Uterus (tissue), 4 donors: ENCODE data around the gene CNFN. TPM values are rescaled to one million over a fixed set of nuclear protein-coding genes. Genes with fewer than 3 reads are reported as not detected.
A peak's percentile ranks its signal among the peaks of the same experiment; 100 is the strongest.

Experiments used
- DNase-seq, 2 donors: peaks; one replicate each; pipeline ENCODE4 v3.0.0-alpha.2; 2019 to 2020
- H3K27ac ChIP-seq, 2 donors: fragments of 200-600 bp; sonication (generic); 1 replicate in 1 of 2; 2 replicates in 1 of 2; pipeline ENCODE4 v1.5.1; 2016 to 2018
- H3K27me3 ChIP-seq, 2 donors: fragments of 200-600 bp; sonication (generic); one replicate each; pipeline ENCODE4 v1.5.1; 2018 to 2019; ENCODE audit warnings: control low read depth in 1 of 2
- H3K36me3 ChIP-seq, 2 donors: fragments of 200-600 bp; sonication (generic); one replicate each; pipeline ENCODE4 v1.5.1; 2019; ENCODE audit warnings: control low read depth in 1 of 2
- H3K4me1 ChIP-seq, 2 donors: fragments of 200-600 bp; sonication (generic); one replicate each; pipeline ENCODE4 v1.5.1; 2018 to 2019; ENCODE audit warnings: control low read depth in 1 of 2
- H3K4me3 ChIP-seq, 2 donors: fragments of 200-600 bp; sonication (generic); 1 replicate in 1 of 2; 2 replicates in 1 of 2; pipeline ENCODE4 v1.5.1; 2018 to 2019; ENCODE audit warnings: mild to moderate bottlenecking in 1 of 2
- H3K9me3 ChIP-seq, 2 donors: fragments of 200-600 bp; sonication (generic); one replicate each; pipeline ENCODE4 v1.5.1; 2019; ENCODE audit warnings: control low read depth in 1 of 2
- POLR2A ChIP-seq, 2 donors: fragments of 450-650 bp; IDR thresholded peaks; one replicate each; pipeline ENCODE4 v1.6.1; 2016; ENCODE audit warnings: antibody characterized with exemption in 2 of 2, mild to moderate bottlenecking in 1 of 2, moderate library complexity in 1 of 2
- intact Hi-C: fragments of 100-400 bp; cut with DNase I; formaldehyde crosslinking; loops from one replicate; pipeline ENCODE4 v1.15.1; 2023; ENCODE audit warnings: low total_unique reads
- total RNA-seq, 4 donors: library from RNA; depleted of rRNA in 3 of 4; stranded (reverse); fragments of >200 nt in 3 of 4; gene quantifications; one replicate each; pipeline versions ENCODE4 v1.1.0 to v1.2.4, GENCODE V29; 2014 to 2023
- TF ChIP-seq, protein P1 (sequence below), 4 experiments: fragments of 200-600 bp in 2 of 4; fragments of 450-650 bp in 2 of 4; sonication (generic) in 2 of 4; IDR thresholded peaks; one replicate each; pipeline ENCODE4 v1.5.1; 2016 to 2019; ENCODE audit warnings: antibody characterized with exemption in 4 of 4, mild to moderate bottlenecking in 2 of 4, moderate library complexity in 1 of 4
- donor health status: DM: yes; HTN: yes; CAD: no.

CNFN gene
- total RNA-seq, 4 donors from 2014 or later = 2.6 TPM; not detected in 3

DNA sequence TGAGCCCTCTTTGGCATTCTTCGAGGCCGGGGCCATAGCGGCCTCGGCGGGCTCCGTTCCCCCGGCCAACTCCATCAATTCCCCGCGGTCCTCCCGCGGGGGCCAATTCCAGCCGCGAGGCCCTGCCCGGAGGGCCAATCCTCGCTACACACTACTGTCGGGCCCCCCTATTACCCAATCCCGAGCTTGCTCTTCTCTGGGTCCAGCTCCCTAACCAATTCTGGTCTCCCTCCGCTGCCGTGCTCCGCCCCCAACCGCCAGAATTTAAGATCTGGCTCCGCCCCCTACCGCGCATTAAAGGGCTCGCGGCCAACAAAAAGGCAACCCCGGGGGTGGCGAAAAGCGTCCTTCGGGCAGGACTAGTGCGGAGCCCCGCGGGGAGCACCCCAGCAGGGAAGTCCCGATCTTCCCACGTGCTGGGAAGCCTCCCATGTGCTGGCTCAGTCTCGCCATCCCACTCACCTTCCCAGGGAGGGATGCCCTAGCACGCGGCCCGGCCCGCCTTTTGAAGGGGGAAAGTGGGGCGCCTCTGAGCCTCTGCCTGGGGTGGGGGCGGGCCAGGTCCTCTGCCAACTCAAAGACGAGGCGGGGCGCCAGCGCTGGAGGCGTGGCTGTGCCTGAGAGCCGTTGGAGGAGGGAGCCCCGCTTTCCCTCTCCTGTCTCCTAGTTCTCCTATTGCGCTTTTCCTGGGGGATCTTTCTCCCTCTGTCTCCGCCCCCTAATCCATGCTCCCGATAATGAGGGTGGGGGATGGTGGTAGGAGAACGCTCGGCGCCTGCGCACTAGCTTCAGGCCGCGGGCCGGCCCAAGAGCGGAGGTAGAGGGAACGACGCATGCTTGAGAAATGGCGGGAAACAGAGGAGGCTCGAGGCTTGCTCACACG, 33.6 kb upstream of the CNFN start:
- H3K4me3 ChIP-seq = peak overlapping the region; percentile 37 to 51
- H3K9me3 ChIP-seq = no peaks in the 10 kb centered on the region
- peak overlapping the region; percentile 45 to 60 for H3K27ac ChIP-seq
- H3K4me1 ChIP-seq = peaks cover 0 to 6% of the 10 kb centered on the region in 2 donors
- no peaks in the 10 kb centered on the region for H3K27me3 ChIP-seq
- TF ChIP-seq, protein P1, sequence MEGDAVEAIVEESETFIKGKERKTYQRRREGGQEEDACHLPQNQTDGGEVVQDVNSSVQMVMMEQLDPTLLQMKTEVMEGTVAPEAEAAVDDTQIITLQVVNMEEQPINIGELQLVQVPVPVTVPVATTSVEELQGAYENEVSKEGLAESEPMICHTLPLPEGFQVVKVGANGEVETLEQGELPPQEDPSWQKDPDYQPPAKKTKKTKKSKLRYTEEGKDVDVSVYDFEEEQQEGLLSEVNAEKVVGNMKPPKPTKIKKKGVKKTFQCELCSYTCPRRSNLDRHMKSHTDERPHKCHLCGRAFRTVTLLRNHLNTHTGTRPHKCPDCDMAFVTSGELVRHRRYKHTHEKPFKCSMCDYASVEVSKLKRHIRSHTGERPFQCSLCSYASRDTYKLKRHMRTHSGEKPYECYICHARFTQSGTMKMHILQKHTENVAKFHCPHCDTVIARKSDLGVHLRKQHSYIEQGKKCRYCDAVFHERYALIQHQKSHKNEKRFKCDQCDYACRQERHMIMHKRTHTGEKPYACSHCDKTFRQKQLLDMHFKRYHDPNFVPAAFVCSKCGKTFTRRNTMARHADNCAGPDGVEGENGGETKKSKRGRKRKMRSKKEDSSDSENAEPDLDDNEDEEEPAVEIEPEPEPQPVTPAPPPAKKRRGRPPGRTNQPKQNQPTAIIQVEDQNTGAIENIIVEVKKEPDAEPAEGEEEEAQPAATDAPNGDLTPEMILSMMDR (IDR thresholded peaks at IDR 0.05) = no peak
- TF ChIP-seq POLR2A (IDR thresholded peaks at IDR 0.05) = peak; percentile 46 to 61
- intact Hi-C loops = no loop called here
- H3K36me3 ChIP-seq = no peaks in the 10 kb centered on the region
- peak; percentile 69 to 84 for DNase-seq

DNA sequence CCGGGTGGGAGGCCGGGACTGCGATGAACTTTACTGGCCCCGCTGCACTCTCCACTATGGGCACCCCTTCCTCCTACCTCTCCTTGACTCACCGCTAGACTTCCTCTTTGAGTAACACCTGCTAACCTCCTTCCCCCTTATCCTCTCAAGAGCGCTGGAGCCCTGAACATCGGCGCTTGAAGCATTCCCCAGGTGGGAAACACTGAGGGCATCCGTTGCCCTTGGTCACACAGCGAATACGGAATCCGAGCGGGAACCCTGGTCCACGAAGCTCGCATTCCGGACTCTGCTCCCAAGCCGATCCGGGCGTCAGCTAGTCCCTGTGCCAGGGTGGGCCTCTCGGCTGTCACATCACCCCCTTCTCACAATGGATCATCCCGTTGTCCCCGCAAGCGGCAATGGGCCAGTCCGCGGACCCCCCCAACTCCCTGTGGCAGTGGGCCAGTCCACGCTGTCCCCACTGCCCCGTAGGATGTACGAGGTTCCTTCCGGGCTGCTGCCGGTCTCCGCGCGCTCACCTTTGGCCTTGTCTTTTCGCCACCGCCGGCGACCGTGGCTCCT, 32.9 kb upstream of the CNFN start:
- Histone ChIP-seq H3K9me3 (no peaks in the 10 kb centered on the region), H3K4me1 (peaks cover 0 to 6% of the 10 kb centered on the region in 2 donors), H3K27ac (peak overlapping the region; percentile 45 to 60), H3K4me3 (peak overlapping the region; percentile 37 to 51), H3K36me3 (no peaks in the 10 kb centered on the region), H3K27me3 (no peaks in the 10 kb centered on the region)
- no peak for TF ChIP-seq POLR2A (IDR thresholded peaks at IDR 0.05)
- TF ChIP-seq, protein P1 (IDR thresholded peaks at IDR 0.05) = no peak
- no peak for DNase-seq
- intact Hi-C loops = no loop called here

DNA sequence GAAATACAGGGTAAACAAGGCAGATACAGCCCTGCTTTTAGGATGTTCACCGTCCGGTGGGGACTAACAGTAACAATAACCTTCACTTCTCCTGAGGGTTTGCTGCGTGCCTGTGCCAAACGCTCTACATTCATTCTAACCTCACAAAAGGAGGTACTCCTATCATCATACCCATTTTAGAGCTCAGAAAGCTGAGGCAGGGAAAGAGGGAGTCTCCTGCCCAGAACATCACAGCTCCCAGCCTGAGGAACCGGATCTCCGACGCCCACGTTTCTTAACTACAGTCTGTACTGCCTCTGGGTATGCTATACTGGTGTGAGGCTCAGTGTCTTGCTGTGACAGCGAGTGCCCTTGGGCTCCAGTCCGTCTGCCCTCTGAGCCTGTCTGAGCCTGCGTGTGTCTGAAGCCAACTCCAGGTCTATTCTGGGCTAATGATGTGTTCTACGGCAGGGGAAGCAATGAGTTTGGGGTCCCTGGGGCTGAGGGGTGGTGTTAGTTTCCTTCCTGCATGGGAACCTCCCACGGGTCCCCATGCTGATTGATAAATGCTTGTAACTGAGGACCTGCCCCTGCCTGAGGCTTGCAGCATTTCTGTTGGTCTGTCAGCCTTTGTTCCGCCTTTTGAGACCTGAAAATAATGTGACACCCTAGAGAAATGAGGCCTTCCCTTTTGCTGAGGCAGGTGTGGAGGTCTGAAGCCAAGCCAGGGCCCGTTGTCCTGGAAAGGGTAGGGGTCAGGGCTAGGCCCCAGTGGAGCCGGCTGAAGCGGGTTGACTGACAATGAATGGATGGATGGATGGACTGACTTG, 32.2 kb upstream of the CNFN start:
- peak overlapping the region; percentile 37 to 51 for H3K4me3 ChIP-seq
- no peak for DNase-seq

DNA sequence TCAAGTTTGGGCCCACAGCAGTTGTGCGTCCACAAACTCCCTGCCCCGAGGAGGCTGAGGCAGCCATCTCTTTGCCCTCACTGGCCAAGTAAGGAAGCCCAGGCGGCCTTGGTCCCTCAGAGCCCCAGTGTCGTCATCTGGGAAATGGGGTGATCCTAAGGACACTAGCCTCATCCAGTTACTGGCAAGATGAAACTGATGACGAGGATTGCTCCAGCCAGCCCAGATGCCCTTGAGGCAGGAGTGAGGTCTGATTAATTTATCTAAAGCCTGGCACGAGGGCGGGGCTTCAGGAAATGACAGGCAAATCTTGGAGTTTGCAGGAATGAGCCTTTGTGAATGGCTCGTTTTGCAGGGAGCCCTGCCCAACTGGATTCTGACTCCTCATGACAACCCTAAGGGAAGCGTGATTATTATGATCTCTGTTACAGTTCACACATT, 31.5 kb upstream of the CNFN start:
- Histone ChIP-seq H3K27ac (peak overlapping the region; percentile 50 to 60), H3K4me1 (peaks cover 0 to 6% of the 10 kb centered on the region in 2 donors), H3K27me3 (no peaks in the 10 kb centered on the region), H3K36me3 (no peaks in the 10 kb centered on the region), H3K9me3 (no peaks in the 10 kb centered on the region), H3K4me3 (no peak overlapping the region)
- DNase-seq = peak in 1 of 2 donors; percentile 60
- intact Hi-C loops = no loop called here
- TF ChIP-seq, protein P1 (IDR thresholded peaks at IDR 0.05) = no peak
- TF ChIP-seq POLR2A (IDR thresholded peaks at IDR 0.05) = no peak

More for the DNA sequence above, 32.2 kb upstream of the CNFN start:
- Histone ChIP-seq H3K4me1 (peaks cover 0 to 6% of the 10 kb centered on the region in 2 donors), H3K27ac (peak overlapping the region; percentile 50 to 60), H3K9me3 (no peaks in the 10 kb centered on the region), H3K36me3 (no peaks in the 10 kb centered on the region), H3K27me3 (no peaks in the 10 kb centered on the region)
- intact Hi-C loops = no loop called here
- no peak for TF ChIP-seq POLR2A (IDR thresholded peaks at IDR 0.05)
- TF ChIP-seq, protein P1 (IDR thresholded peaks at IDR 0.05) = no peak
